Anterior cingulate cortex (tissue), 58 donors: ENCODE data around the gene PDGFD.

Source experiments
- DNase-seq, 58 donors: peaks; one replicate each; lab custom pipeline; 2025; lab: John Stamatoyannopoulos, UW

The PDGFD gene

GRCh38 chr11:104146943-104147342 lies 17.0 kb downstream of the PDGFD start:
- DNase-seq, result no peak

- DNase-seq, result no peak
Measured at GRCh38 chr11:104146421-104146820, 17.5 kb downstream of the PDGFD start.

GRCh38 chr11:104145062-104145461 lies 18.9 kb downstream of the PDGFD start:
- DNase-seq, result no peak

GRCh38 chr11:104142698-104143097 lies 21.2 kb downstream of the PDGFD start:
- DNase-seq, result no peak

GRCh38 chr11:104136861-104137260 lies 27.1 kb downstream of the PDGFD start:
- no peak for DNase-seq

DNA sequence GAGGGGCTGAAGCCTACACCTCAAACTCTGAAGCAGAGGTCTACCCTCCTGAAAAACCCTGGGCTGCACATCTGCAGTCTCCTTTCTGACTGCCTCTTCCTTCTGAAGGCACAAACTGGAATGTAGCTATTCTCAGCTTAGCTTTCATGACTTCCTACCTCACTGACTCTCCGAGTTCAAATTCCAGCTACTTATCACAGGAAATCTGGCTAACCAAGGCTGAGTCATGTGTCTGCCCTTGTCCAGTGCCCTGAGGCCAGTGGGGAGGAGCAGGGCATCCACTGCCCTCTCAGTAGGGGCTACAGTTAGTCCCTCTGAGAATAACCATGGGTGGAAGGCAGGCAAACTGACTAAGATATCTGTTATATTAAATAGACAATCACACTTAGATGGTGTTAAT lies 29.2 kb downstream of the PDGFD start:
- no peak for DNase-seq

- no peak for DNase-seq
Measured at GRCh38 chr11:104130161-104130560, 33.8 kb downstream of the PDGFD start.

- DNase-seq, result no peak
Measured at GRCh38 chr11:104129145-104129544, 34.8 kb downstream of the PDGFD start.

DNA sequence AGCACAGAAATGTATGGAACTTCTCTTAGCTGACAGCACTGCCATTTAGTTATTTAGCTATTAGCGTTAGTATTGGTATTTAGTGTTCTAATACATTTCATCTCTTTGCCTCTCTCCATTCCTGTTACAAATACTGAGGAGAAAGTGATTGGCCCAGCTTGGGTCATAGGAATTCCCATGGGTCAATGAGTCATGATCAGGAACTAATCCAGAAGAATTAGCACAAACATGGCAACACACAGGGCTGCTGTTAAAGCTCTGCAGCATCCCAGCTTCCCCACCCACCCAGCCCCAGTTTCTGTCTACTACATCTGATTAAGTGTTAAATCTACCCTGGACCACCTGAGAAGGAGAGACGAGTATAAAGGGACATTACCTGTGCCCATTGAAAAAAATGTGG lies 36.1 kb downstream of the PDGFD start:
- no peak for DNase-seq

- no peak for DNase-seq
Measured at GRCh38 chr11:104126464-104126863, 37.5 kb downstream of the PDGFD start.

DNA sequence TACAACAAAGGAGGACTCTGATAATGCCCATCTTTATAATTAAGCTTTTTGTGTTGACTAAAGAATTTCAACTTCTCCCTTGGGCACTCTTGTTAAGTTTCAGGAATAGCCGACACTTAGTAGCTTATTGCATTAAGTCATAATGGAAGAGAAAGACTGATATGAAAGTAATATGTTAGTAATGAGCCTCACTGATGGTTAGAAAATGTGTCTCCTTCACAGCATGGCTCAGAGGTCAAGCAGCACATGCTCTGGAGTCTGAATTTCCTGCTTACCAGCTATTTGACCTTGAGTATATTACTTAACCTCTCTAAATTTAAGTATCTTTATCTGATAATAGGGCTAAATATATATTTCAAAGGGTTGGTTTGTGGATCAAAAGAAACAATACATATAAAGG lies 39.0 kb downstream of the PDGFD start:
- DNase-seq, result no peak

GRCh38 chr11:104122836-104123235 lies 41.1 kb downstream of the PDGFD start:
- DNase-seq, result no peak

- no peak for DNase-seq
Measured at GRCh38 chr11:104122011-104122635, 41.8 kb downstream of the PDGFD start.

DNA sequence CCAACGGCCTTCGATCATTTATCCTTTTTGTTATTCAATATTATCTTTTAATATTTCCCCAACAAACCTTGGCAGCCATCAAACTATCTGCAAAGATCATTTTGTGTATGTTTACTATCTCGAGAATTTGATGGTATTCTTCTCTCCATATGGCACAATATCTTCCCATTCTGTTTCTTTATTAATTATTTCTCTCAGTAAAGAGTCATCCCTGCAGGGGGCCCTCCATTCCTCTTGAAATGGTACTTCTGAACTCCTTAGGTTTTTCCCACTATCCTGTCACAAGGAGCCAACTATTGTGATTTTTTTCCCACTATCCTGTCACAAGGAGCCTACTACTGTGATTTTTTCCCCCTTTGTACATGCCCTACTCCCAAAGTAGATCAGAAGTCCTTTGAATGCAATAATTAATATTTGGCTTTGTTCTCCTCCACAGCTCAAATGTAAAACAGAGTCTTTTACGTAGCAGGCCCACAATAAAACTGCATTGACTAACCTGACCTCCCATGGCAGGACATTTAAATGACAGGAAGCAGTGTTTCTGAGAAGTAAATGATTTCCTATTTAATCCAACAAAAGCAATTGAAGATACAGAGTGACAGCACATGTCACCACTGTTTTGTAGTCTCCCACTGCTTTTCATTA lies 43.3 kb downstream of the PDGFD start:
- no peak for DNase-seq

GRCh38 chr11:104118105-104118744 lies 45.7 kb downstream of the PDGFD start:
- no peak for DNase-seq

- DNase-seq, result no peak
Measured at GRCh38 chr11:104113541-104113940, 50.4 kb downstream of the PDGFD start.

- no peak for DNase-seq
Measured at GRCh38 chr11:104106136-104106754, 57.7 kb downstream of the PDGFD start.

DNA sequence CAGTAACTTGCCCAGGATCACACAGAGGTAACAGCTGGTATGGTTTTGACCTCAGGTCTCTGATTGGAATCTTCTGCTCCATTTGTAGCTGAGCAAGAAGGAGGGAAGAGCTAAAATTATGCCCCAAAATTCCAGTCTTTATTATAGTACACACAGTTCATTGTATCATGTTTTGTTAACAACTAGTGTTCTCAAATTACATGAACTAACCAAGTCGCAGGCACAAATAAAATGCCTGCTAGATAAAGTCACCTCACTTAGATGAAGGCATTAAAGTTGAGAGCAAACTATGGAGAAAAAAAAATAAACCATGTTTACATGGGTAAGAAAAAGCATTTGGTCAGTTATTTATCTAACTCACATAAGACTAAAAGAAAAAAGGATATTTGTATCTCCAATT lies 58.8 kb downstream of the PDGFD start:
- DNase-seq, result no peak

DNA sequence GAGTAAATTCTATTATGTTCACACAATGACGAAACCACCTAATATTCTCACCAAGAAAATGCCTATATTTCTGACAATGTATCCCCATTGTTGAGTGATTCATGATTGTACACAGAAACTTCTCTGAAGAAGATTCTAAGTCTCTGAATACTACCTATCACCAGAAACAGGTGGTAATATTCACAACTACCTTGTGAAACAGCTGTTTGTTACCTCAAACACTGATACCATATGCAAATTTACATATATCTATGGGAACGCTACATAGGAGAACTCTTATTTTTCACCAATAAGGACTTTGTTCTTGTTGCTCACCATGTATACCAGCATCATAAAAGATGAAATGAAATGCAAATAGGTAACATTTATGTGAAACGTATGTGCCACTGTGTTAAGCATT lies 59.3 kb downstream of the PDGFD start:
- DNase-seq, result no peak

DNA sequence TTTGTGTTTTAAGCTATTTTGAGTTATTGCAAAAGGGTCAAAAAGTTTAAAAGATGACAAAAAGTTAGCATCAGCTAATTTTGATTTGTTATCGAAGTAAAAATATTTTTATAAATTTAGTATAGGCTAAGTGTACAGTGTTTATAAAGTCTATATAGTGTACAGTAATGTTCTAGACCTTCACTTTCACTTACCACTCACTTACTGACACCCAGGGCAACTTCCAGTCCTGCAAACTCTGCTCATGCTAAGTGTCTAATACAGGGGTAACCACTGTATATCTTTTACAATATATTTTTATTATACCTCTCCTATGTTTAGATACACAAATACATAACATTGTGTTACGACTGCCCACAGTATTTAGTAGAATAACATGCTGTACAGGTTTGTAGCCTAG lies 59.7 kb downstream of the PDGFD start:
- DNase-seq, result no peak

- DNase-seq, result no peak
Measured at GRCh38 chr11:104098555-104098954, 65.4 kb downstream of the PDGFD start.

GRCh38 chr11:104098132-104098531 lies 65.8 kb downstream of the PDGFD start:
- DNase-seq, result no peak
